BLaER1 treated with 17β-estradiol and CSF1 and Interleukin-3, amounts not matched to agents 10 nM and 100 nM (cell line): ENCODE results near the gene INPP5J.
"Not testable (repeated sequence)": the region's sequence is repeated elsewhere in the genome, so short reads cannot be mapped to it uniquely, and the experiment has no call there.

Experiments
- H3K27ac ChIP-seq, 11 experiments: shearing (Covaris generic); formaldehyde crosslinking; 2 replicates each; pipeline ENCODE4 v1.8.1; 2022
- H3K27me3 ChIP-seq, 11 experiments: shearing (Covaris generic); formaldehyde crosslinking; 2 replicates each; pipeline ENCODE4 v1.8.1; 2022
- H3K36me3 ChIP-seq, 11 experiments: shearing (Covaris generic); formaldehyde crosslinking; 2 replicates each; pipeline ENCODE4 v1.8.1; 2022
- H3K4me1 ChIP-seq, 10 experiments: shearing (Covaris generic); formaldehyde crosslinking; 2 replicates each; pipeline ENCODE4 v1.8.1; 2022
- H3K4me2 ChIP-seq, 11 experiments: shearing (Covaris generic); formaldehyde crosslinking; 2 replicates each; pipeline ENCODE4 v1.8.1; 2022
- H3K4me3 ChIP-seq, 10 experiments: shearing (Covaris generic); formaldehyde crosslinking; 2 replicates each; pipeline ENCODE4 v1.8.1; 2022
- H3K9ac ChIP-seq, 11 experiments: shearing (Covaris generic); formaldehyde crosslinking; 2 replicates each; pipeline ENCODE4 v1.8.1; 2022
- H3K9me3 ChIP-seq, 11 experiments: shearing (Covaris generic); formaldehyde crosslinking; replicated peaks in 1 of 11; 2 replicates each; pipeline ENCODE4 v1.8.1; 2022
- H4K20me1 ChIP-seq, 11 experiments: shearing (Covaris generic); formaldehyde crosslinking; 2 replicates each; pipeline ENCODE4 v1.8.1; 2022
- Cebpa-rat ChIP-seq, 11 experiments: shearing (Covaris generic); IDR thresholded peaks; 2 replicates each; pipeline ENCODE4 v1.8.1; 2022

Gene INPP5J

GRCh38 chr22:31122532-31123291, at the start of gene INPP5J:
INPP5J (plus strand) TSS chr22:31122966; CDS start chr22:31123015, 49 bp downstream.
- no peak within 1 kb of the TSS for H3K4me3 ChIP-seq
- TF ChIP-seq Cebpa-rat (IDR thresholded peaks at IDR 0.05), result no peak
- H3K4me1 ChIP-seq, result peaks cover 4 to 44% (median 32%) of the 10 kb centered on the region in 10 experiments; a peak in 17 of 20 replicates
- no peaks in the 10 kb centered on the region for H3K27me3 ChIP-seq
- H3K27ac ChIP-seq, result no peak within 1 kb of the TSS
- H3K36me3 ChIP-seq, result no peaks in the 10 kb centered on the region
- peak within 1 kb of the TSS in 4 of 11 experiments; percentile 4 to 29 (median 20); a peak in 5 of 22 replicates for H3K4me2 ChIP-seq
- H3K9me3 ChIP-seq, result no peaks in the 10 kb centered on the region
- no peak within 1 kb of the TSS for H3K9ac ChIP-seq
- no peaks in the 10 kb centered on the region for H4K20me1 ChIP-seq

- H3K36me3 ChIP-seq, H3K27me3 ChIP-seq: not testable (repeated sequence)
- H3K4me2 ChIP-seq, result peak overlapping the region in 5 of 11 experiments; percentile 26 to 37 (median 28); a peak in 7 of 22 replicates
Measured at GRCh38 chr22:31073125-31073524, 49.6 kb upstream of the INPP5J start.

GRCh38 chr22:31073545-31074145, 49.1 kb upstream of the INPP5J start:
- not testable (repeated sequence) for H4K20me1 ChIP-seq
- Histone ChIP-seq H3K4me1 (peaks cover 6 to 21% (median 14%) of the 10 kb centered on the region in 10 experiments; a peak in 19 of 20 replicates), H3K4me2 (peak overlapping the region in 5 of 11 experiments; percentile 26 to 37 (median 28); a peak in 4 of 22 replicates)

More at GRCh38 chr22:31073125-31073524, 49.6 kb upstream of the INPP5J start:
- not testable (repeated sequence) for H3K4me3 ChIP-seq, H3K9me3 ChIP-seq, H3K27ac ChIP-seq, H4K20me1 ChIP-seq, H3K9ac ChIP-seq
- H3K4me1 ChIP-seq, result peaks cover 1 to 21% (median 16%) of the 10 kb centered on the region in 10 experiments; a peak in 18 of 20 replicates

GRCh38 chr22:31075961-31076360, 46.8 kb upstream of the INPP5J start:
- Histone ChIP-seq H3K9ac (no peak overlapping the region), H3K4me2 (no peak overlapping the region), H3K9me3 (no peaks in the 10 kb centered on the region), H4K20me1 (no peaks in the 10 kb centered on the region), H3K27ac (no peak overlapping the region), H3K4me1 (peaks cover 10 to 24% (median 14%) of the 10 kb centered on the region in 10 experiments; a peak in 18 of 20 replicates), H3K36me3 (no peaks in the 10 kb centered on the region), H3K27me3 (no peaks in the 10 kb centered on the region), H3K4me3 (no peak overlapping the region)
- no peak for TF ChIP-seq Cebpa-rat (IDR thresholded peaks at IDR 0.05)

More at GRCh38 chr22:31073545-31074145, 49.1 kb upstream of the INPP5J start:
- not testable (repeated sequence) for H3K4me3 ChIP-seq, H3K27ac ChIP-seq, H3K9ac ChIP-seq, H3K36me3 ChIP-seq, H3K9me3 ChIP-seq, H3K27me3 ChIP-seq

- Histone ChIP-seq H3K9me3 (no peaks in the 10 kb centered on the region), H3K27me3 (no peaks in the 10 kb centered on the region), H3K4me3 (no peak overlapping the region), H3K4me1 (peaks cover 24 to 37% (median 27%) of the 10 kb centered on the region in 10 experiments), H3K9ac (no peak overlapping the region), H3K4me2 (no peak overlapping the region), H3K27ac (no peak overlapping the region), H3K36me3 (no peaks in the 10 kb centered on the region), H4K20me1 (peaks cover 0 to 12% (median 6%) of the 10 kb centered on the region in 11 experiments; a peak in 8 of 22 replicates)
- TF ChIP-seq Cebpa-rat (IDR thresholded peaks at IDR 0.05), result no peak
Measured at GRCh38 chr22:31077681-31078080, 45.1 kb upstream of the INPP5J start.

GRCh38 chr22:31078389-31078788, 44.4 kb upstream of the INPP5J start:
- not testable (repeated sequence) for H3K9me3 ChIP-seq, H3K27me3 ChIP-seq, H3K27ac ChIP-seq, H3K36me3 ChIP-seq, H3K4me3 ChIP-seq, H3K9ac ChIP-seq
- Histone ChIP-seq H3K4me2 (peak overlapping the region in 5 of 11 experiments; percentile 21 to 51 (median 39); a peak in 10 of 22 replicates), H4K20me1 (peaks cover 0 to 16% (median 10%) of the 10 kb centered on the region in 11 experiments; a peak in 8 of 22 replicates), H3K4me1 (peaks cover 27 to 38% (median 31%) of the 10 kb centered on the region in 10 experiments)

- Histone ChIP-seq H3K36me3 (no peaks in the 10 kb centered on the region; a peak in 2 of 22 replicates), H3K4me1 (peaks cover 33 to 45% (median 38%) of the 10 kb centered on the region in 10 experiments), H3K27me3 (no peaks in the 10 kb centered on the region), H3K4me2 (no peak overlapping the region; a peak in 1 of 22 replicates), H3K4me3 (no peak overlapping the region), H3K9me3 (no peaks in the 10 kb centered on the region), H4K20me1 (peaks cover 0 to 23% (median 10%) of the 10 kb centered on the region in 11 experiments; a peak in 9 of 22 replicates), H3K27ac (no peak overlapping the region), H3K9ac (no peak overlapping the region)
- TF ChIP-seq Cebpa-rat (IDR thresholded peaks at IDR 0.05), result no peak
Measured at GRCh38 chr22:31079095-31079642, 43.6 kb upstream of the INPP5J start.

GRCh38 chr22:31080164-31080847, 42.5 kb upstream of the INPP5J start:
- Histone ChIP-seq H3K4me3 (peak overlapping the region; percentile 61 to 90 (median 82)), H4K20me1 (peaks cover 0 to 23% (median 10%) of the 10 kb centered on the region in 11 experiments; a peak in 9 of 22 replicates), H3K36me3 (no peaks in the 10 kb centered on the region; a peak in 2 of 22 replicates), H3K4me1 (peaks cover 36 to 47% (median 43%) of the 10 kb centered on the region in 10 experiments), H3K27me3 (no peaks in the 10 kb centered on the region), H3K9ac (peak overlapping the region; percentile 86 to 97 (median 94)), H3K4me2 (peak overlapping the region; percentile 88 to 100 (median 98)), H3K9me3 (no peaks in the 10 kb centered on the region), H3K27ac (peak overlapping the region; percentile 42 to 96 (median 92); a peak in 20 of 22 replicates)
- no peak for TF ChIP-seq Cebpa-rat (IDR thresholded peaks at IDR 0.05)
